Stimulated activated effector memory CD8-positive, alpha-beta T cell treated with anti-CD3 and anti-CD28 coated beads, Interleukin-12 subunit alpha, Interleukin-12 subunit beta, amount 100 ng/mL, for 72 hours (primary cell): ENCODE data around the gene PCDHGA2.
"Not testable (repeated sequence)": the region's sequence is repeated elsewhere in the genome, so short reads cannot be mapped to it uniquely, and the experiment has no call there.

Source experiments
- ATAC-seq: fragments of 150-1000 bp; cut with Tn5 transposase; 2 replicates; pipeline ENCODE4 v1.10.0; 2021
- DNase-seq, 2 donors: peaks; one replicate each; pipeline ENCODE4 v3.0.0; 2021 to 2022; ENCODE audit warnings: low spot score in 2 of 2
- H3K27ac Mint-ChIP-seq: one replicate; pipeline ENCODE4 v1.8.0; 2022; ENCODE audit warnings: mild to moderate bottlenecking, mixed read lengths
- H3K36me3 Mint-ChIP-seq: one replicate; pipeline ENCODE4 v1.8.0; 2022; ENCODE audit warnings: mild to moderate bottlenecking, mixed read lengths
- H3K4me1 Mint-ChIP-seq: one replicate; pipeline ENCODE4 v1.8.0; 2022; ENCODE audit warnings: mixed read lengths
- H3K4me3 Mint-ChIP-seq: one replicate; pipeline ENCODE4 v1.8.0; 2022; ENCODE audit warnings: mild to moderate bottlenecking, mixed read lengths
- H3K9me3 Mint-ChIP-seq: one replicate; pipeline ENCODE4 v1.8.0; 2022; ENCODE audit warnings: mixed read lengths

The PCDHGA2 gene

DNA sequence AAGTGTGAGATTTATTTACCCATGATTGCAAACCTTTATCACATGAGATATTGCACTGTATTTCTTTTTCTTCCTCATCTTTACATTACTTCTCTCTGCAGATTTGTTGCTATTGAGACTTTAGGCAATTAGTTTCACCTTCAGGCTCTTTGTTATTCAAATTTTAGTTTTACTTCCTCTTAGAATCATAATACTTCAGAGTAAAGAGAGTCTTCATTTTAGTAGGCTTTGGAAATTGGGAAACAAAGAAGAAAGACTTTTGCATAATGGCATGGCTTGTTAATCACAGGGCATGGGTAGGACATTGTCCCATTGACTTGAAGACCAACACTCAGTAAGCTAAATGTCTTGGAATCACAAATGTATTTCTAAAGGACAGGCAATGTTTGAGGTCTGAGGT is 24.2 kb downstream of the PCDHGA2 start:
- Mint-ChIP-seq H3K4me1 (peaks cover 6% of the 10 kb centered on the region), H3K9me3 (peaks cover 17% of the 10 kb centered on the region), H3K27ac (no peak overlapping the region), H3K36me3 (no peaks in the 10 kb centered on the region), H3K4me3 (no peak overlapping the region)
- DNase-seq (no peak), ATAC-seq (no peak)

DNA sequence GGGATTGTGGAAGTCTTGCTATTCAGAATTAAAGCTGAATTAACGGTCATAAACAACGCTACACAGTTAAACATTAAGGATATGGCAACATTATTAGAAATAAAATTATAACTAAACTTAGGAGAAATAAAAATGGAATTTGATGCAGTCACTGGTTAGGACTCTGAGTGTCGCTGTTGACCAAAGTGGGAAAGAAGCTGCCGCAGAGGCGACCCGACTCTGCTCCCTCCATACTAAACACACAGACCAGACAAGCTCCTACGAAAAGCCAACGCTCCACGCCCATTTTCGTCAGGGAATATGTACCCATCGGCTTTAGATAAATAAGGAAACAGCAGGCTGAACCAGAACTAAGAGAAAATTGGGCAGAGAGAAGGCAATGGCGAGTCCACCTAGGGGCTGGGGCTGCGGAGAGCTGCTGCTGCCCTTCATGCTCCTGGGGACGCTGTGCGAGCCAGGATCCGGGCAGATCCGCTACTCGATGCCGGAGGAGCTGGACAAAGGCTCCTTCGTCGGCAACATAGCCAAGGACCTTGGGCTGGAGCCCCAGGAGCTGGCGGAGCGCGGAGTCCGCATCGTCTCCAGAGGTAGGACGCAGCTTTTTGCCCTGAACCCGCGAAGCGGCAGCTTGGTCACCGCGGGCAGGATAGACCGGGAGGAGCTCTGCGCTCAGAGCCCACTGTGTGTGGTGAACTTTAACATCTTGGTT is 25.5 kb downstream of the PCDHGA2 start, which contains the start of gene PCDHGA5:
Gene PCDHGA5, plus strand, starts transcription at position 211 of the 709 bp plus-strand sequence. Its CDS starts 169 bp downstream, at position 380.
- Mint-ChIP-seq H3K27ac (no peak within 1 kb of the TSS), H3K4me1 (peaks cover 6% of the 10 kb centered on the region), H3K36me3 (no peaks in the 10 kb centered on the region), H3K9me3 (peaks cover 17% of the 10 kb centered on the region), H3K4me3 (no peak within 1 kb of the TSS)
- no peak for DNase-seq
- no peak for ATAC-seq

DNA sequence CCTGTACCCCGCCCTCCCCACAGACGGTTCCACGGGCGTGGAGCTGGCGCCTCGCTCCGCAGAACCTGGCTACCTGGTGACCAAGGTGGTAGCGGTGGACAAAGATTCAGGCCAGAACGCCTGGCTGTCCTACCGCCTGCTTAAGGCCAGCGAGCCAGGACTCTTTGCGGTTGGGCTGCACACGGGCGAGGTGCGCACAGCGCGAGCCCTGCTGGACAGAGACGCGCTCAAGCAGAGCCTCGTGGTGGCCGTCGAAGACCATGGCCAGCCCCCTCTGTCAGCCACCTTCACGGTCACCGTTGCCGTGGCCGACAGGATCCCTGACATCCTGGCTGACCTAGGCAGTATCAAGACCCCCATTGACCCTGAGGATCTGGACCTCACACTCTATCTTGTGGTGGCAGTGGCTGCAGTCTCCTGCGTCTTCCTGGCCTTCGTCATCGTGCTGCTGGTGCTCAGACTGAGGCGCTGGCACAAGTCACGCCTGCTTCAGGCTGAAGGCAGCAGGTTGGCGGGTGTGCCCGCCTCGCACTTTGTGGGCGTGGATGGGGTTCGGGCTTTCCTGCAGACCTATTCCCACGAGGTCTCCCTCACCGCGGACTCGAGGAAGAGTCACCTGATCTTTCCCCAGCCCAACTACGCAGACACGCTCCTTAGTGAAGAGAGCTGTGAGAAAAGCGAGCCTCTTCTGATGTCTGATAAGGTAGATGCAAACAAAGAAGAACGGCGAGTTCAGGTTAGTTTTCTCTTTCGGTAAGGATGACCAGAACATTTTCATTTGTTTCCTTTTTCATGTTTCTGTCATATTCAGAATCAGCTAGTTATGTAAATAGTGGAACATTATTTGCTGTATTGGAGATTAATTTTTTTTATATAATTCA is 27.7 kb downstream of the PCDHGA2 start:
- ATAC-seq (no peak), DNase-seq (no peak)
- no peak overlapping the region for H3K4me3 Mint-ChIP-seq
- H3K27ac Mint-ChIP-seq = no peak overlapping the region
- H3K36me3 Mint-ChIP-seq = no peaks in the 10 kb centered on the region
- peaks cover 17% of the 10 kb centered on the region for H3K9me3 Mint-ChIP-seq
- H3K4me1 Mint-ChIP-seq = peaks cover 6% of the 10 kb centered on the region

DNA sequence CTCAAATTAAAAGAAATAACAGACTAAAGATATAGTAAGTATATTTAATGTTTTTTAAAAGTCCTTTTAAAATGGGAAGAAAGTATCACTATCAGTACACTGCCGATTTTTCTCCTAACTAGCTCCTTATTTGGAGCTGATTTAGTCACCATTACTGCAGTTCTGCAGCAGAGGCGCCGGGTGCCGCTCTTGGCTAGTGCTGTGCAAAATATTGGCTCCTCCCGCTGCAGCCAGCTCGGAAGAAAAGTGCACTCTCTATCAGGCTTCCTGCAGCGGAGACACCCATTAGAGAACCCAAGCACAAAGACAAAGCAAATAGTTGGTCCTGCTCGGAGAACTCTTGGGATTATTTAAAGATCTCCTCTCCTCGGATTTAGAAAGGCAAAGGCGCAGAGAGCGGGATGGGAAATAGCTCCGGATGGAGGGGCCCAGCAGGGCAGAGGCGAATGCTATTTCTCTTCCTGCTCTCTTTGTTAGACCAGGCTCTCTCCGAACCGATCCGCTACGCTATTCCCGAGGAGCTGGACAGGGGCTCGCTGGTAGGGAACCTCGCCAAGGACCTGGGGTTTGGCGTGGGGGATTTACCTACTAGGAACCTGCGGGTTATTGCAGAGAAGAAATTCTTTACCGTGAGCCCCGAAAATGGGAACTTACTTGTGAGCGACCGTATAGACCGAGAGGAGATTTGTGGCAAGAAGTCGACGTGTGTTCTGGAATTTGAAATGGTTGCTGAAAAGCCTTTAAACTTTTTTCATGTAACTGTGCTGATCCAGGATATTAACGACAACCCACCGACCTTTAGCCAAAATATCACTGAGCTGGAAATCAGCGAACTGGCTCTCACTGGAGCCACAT is 31.7 kb downstream of the PCDHGA2 start, which contains the start of gene PCDHGB3:
Gene PCDHGB3, plus strand, starts transcription at position 249 of the 855 bp plus-strand sequence. Its CDS starts 153 bp downstream, at position 402.
- no peaks in the 10 kb centered on the region for H3K36me3 Mint-ChIP-seq
- H3K27ac Mint-ChIP-seq = no peak within 1 kb of the TSS
- no peak for DNase-seq
- peak; percentile 68 for ATAC-seq
- H3K4me1 Mint-ChIP-seq = peaks cover 6% of the 10 kb centered on the region
- peaks cover 17% of the 10 kb centered on the region for H3K9me3 Mint-ChIP-seq
- peak within 1 kb of the TSS; percentile 77 for H3K4me3 Mint-ChIP-seq

DNA sequence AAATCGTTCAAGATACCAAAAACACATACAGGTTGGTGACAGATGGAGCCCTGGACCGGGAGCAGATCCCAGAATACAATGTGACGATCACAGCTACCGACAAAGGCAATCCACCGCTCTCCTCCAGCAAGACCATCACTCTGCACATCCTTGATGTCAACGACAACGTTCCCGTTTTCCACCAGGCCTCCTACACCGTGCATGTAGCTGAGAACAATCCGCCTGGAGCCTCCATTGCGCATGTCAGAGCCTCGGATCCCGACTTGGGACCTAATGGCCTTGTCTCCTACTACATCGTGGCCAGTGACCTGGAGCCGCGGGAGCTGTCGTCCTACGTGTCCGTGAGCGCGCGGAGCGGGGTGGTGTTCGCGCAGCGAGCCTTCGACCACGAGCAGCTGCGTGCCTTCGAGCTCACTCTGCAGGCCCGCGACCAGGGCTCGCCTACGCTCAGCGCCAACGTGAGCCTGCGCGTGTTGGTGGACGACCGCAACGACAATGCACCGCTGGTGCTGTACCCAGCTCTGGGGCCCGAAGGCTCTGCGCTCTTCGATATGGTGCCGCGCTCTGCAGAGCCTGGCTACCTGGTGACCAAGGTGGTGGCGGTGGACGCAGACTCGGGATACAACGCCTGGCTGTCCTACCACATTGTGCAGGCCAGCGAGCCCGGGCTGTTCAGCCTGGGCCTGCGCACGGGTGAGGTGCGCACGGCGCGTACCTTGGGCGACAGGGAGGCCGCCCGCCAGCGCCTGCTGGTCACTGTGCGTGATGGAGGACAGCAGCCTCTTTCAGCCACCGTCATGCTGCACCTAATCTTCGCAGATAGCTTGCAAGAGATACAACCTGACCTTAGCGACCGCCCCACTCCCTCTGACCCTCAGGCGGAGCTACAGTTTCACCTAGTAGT is 33.3 kb downstream of the PCDHGA2 start:
- DNase-seq (no peak), ATAC-seq (no peak)
- Mint-ChIP-seq H3K9me3 (peaks cover 11% of the 10 kb centered on the region), H3K4me1 (peaks cover 6% of the 10 kb centered on the region), H3K27ac (no peak overlapping the region), H3K36me3 (no peaks in the 10 kb centered on the region), H3K4me3 (no peak overlapping the region)

DNA sequence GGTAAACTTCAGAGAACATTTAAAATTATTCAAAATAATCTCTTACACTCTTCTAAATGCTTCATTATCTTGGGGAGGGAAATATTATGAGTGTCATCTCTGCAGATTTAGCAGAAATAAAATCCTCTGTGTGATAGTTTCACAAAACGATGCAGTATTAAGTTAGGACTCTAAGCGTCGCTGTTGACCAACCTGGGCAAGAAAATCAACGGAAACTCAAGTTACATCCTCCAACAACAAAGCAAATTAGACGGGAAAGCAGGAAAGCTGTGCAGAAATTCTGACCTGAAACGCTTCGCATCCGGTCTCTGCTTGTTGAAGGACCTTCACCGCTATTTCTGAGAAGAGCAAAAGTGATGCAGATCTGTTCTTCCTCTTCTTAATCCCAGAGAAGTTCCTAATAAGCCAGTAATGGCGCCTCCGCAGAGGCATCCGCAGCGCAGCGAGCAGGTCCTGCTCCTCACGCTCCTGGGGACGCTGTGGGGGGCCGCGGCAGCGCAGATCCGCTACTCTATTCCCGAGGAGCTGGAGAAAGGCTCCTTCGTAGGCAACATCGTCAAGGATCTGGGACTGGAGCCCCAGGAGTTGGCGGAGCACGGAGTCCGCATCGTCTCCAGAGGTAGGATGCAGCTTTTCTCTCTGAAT is 35.2 kb downstream of the PCDHGA2 start, which contains the start of gene PCDHGA6:
Gene PCDHGA6, plus strand, starts transcription at position 219 of the 645 bp plus-strand sequence. Its CDS starts 193 bp downstream, at position 412.
- Mint-ChIP-seq H3K4me1 (peaks cover 6% of the 10 kb centered on the region), H3K9me3 (peaks cover 11% of the 10 kb centered on the region), H3K4me3 (peak within 1 kb of the TSS; percentile 20), H3K27ac (no peak within 1 kb of the TSS), H3K36me3 (no peaks in the 10 kb centered on the region)
- ATAC-seq = no peak
- DNase-seq = no peak

DNA sequence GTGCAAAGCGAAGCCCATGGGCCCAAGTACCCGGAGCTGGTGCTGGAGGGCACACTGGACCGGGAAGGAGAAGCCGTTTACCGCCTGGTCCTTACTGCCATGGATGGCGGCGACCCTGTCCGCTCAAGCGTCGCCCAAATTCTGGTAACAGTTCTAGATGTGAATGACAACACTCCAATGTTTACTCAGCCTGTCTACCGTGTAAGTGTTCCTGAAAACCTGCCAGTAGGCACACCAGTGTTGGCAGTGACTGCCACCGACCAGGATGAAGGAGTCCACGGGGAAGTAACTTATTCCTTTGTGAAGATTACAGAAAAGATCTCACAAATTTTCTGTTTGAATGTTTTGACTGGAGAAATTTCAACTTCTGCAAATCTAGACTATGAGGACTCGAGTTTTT is 36.1 kb downstream of the PCDHGA2 start:
- Mint-ChIP-seq H3K4me3 (no peak overlapping the region), H3K36me3 (no peaks in the 10 kb centered on the region), H3K4me1 (peaks cover 6% of the 10 kb centered on the region), H3K9me3 (peaks cover 9% of the 10 kb centered on the region), H3K27ac (no peak overlapping the region)
- no peak for DNase-seq
- ATAC-seq = no peak

DNA sequence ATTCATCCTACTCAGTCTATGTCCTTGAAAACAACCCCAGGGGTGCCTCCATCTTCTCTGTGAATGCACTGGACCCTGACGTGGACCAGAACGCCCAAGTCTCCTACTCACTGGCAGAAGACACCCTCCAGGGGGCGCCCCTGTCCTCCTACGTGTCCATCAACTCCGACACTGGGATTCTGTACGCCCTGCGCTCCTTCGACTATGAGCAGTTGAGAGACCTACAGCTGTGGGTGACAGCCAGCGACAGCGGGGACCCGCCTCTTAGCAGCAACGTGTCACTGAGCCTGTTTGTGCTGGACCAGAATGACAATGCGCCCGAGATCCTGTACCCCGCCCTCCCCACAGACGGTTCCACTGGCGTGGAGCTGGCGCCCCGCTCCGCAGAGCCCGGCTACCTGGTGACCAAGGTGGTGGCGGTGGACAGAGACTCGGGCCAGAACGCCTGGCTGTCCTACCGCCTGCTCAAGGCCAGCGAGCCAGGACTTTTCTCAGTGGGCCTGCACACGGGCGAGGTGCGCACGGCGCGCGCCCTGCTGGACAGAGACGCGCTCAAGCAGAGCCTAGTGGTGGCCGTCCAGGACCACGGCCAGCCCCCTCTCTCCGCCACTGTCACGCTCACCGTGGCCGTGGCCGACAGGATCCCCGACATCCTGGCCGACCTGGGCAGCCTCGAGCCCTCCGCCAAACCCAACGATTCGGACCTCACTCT is 37.0 kb downstream of the PCDHGA2 start:
- not testable (repeated sequence) for H3K27ac Mint-ChIP-seq, DNase-seq, H3K36me3 Mint-ChIP-seq, H3K9me3 Mint-ChIP-seq, H3K4me3 Mint-ChIP-seq, H3K4me1 Mint-ChIP-seq, ATAC-seq

DNA sequence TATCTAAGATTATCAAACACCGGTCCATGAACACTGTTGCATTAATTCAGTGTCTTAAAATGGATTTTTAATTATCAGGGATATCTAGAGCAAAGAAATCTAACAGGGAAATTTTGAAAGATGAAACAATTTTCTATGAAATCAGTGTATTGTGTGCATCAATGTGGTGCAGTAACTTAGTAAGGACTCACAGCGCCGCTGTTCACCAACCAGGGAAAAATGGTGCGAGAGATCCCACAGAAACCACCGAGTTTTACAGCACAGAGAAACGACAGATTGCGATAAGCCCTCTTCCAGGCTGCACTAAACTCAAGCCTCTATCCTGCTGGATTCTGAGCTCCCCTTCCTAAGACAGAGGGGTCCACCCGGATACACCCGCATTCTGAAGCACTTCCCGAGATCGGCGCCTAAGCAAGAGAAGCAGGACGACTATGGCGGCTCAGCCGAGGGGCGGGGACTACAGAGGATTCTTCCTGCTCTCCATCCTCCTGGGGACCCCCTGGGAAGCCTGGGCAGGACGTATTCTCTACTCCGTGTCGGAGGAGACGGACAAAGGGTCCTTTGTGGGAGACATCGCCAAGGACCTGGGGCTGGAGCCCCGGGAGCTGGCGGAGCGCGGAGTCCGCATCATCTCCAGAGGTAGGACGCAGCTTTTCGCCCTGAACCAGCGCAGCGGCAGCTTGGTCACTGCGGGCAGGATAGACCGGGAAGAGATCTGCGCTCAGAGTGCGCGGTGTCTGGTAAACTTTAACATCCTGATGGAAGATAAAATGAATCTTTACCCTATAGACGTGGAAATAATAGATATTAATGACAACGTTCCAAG is 44.1 kb downstream of the PCDHGA2 start, which contains the start of gene PCDHGA7:
Gene PCDHGA7, plus strand, starts transcription at position 274 of the 826 bp plus-strand sequence. Its CDS starts 158 bp downstream, at position 432.
- Mint-ChIP-seq H3K9me3 (peaks cover 3% of the 10 kb centered on the region), H3K36me3 (peaks cover 6% of the 10 kb centered on the region), H3K4me3 (peak within 1 kb of the TSS; percentile 36), H3K27ac (no peak within 1 kb of the TSS), H3K4me1 (no peaks in the 10 kb centered on the region)
- DNase-seq = no peak
- ATAC-seq = no peak

DNA sequence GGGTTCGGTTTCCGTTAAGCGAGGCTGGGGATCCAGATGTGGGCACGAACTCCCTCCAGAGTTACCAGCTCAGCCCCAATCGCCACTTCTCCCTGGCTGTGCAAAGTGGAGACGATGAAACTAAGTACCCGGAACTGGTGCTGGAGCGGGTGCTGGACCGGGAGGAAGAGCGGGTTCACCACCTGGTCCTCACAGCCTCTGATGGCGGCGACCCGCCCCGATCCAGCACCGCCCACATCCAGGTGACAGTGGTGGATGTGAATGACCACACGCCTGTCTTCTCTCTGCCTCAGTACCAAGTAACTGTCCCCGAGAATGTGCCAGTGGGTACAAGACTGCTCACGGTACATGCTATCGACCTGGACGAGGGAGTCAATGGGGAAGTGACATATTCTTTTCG is 44.8 kb downstream of the PCDHGA2 start:
- Mint-ChIP-seq H3K9me3 (peaks cover 3% of the 10 kb centered on the region), H3K36me3 (peaks cover 6% of the 10 kb centered on the region), H3K27ac (no peak overlapping the region), H3K4me3 (no peak overlapping the region), H3K4me1 (no peaks in the 10 kb centered on the region)
- ATAC-seq = no peak
- DNase-seq = no peak

DNA sequence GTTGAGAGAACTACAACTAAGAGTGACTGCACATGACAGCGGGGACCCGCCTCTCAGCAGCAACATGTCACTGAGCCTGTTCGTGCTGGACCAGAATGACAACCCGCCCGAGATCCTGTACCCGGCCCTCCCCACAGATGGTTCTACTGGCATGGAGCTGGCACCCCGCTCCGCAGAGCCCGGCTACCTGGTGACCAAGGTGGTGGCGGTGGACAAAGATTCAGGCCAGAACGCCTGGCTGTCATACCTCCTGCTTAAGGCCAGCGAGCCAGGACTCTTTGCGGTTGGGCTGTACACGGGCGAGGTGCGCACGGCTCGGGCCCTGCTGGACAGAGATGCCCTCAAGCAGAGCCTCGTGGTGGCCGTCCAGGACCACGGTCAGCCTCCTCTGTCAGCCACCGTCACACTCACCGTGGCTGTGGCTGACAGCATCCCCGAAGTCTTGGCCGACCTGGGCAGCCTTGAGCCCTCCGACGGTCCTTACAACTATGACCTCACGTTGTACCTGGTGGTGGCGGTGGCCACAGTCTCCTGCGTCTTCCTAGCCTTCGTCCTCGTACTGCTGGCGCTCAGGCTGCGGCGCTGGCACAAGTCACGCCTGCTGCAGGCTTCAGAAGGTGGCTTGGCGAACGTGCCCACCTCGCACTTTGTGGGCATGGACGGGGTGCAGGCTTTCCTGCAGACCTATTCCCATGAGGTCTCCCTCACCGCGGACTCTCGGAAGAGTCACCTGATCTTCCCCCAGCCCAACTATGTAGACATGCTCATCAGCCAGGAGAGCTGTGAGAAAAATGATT is 46.1 kb downstream of the PCDHGA2 start:
- ATAC-seq (no peak), DNase-seq (no peak)
- peaks cover 8% of the 10 kb centered on the region for H3K9me3 Mint-ChIP-seq
- H3K4me1 Mint-ChIP-seq = no peaks in the 10 kb centered on the region
- no peak overlapping the region for H3K27ac Mint-ChIP-seq
- H3K36me3 Mint-ChIP-seq = peaks cover 6% of the 10 kb centered on the region
- H3K4me3 Mint-ChIP-seq = no peak overlapping the region
